CD4-positive, alpha-beta T cell (primary cell): ENCODE data around the gene RAPGEF2. TPM values are rescaled to one million over a fixed set of nuclear protein-coding genes. Genes with fewer than 3 reads are reported as not detected.

Experiments used
- ATAC-seq: fragments of 200-7000 bp; cut with Tn5 transposase; one replicate; pipeline ENCODE4 v1.10.0; 2022; ENCODE audit warnings: mild to moderate bottlenecking; ENCODE audit not compliant: poor library complexity
- CTCF ChIA-PET: fragments of 350-600 bp; sonication (Branson Sonifier 250); formaldehyde crosslinking; loops from one replicate; lab custom pipeline; 2021; ENCODE audit warnings: antibody characterized with exemption, inconsistent platforms; lab: Charles Lee
- POLR2A ChIA-PET: fragments of 350-600 bp; sonication (Branson Sonifier 250); formaldehyde crosslinking; loops from one replicate; lab custom pipeline; 2021; ENCODE audit warnings: antibody characterized with exemption, inconsistent platforms; lab: Charles Lee
- DNase-seq, 14 experiments: peaks; one replicate each; pipeline ENCODE4 v3.0.0-alpha.2; 2013 to 2020; ENCODE audit warnings: mixed read lengths in 2 of 14
- H3K27ac ChIP-seq, 2 donors: one replicate each; pipeline versions ENCODE4 v1.5.1 to v1.7.0; 2013; ENCODE audit warnings: low read length in 2 of 2, low read depth in 1 of 2, mild to moderate bottlenecking in 1 of 2
- H3K27me3 ChIP-seq, 2 experiments: 1 replicate in 1 of 2; 2 replicates in 1 of 2; pipeline versions ENCODE4 v1.6.1 to v1.7.0; 2013; ENCODE audit warnings: low read length in 2 of 2, control low read depth in 1 of 2, mild to moderate bottlenecking in 1 of 2, moderate library complexity in 1 of 2; ENCODE audit not compliant: insufficient read depth in 2 of 2, control insufficient read depth in 1 of 2
- H3K36me3 ChIP-seq: one replicate; pipeline ENCODE4 v1.6.1; 2013; ENCODE audit warnings: low read length, control low read depth; ENCODE audit not compliant: insufficient read depth
- H3K4me1 ChIP-seq: one replicate; pipeline ENCODE4 v1.6.1; 2013; ENCODE audit warnings: low read length, control low read depth; ENCODE audit not compliant: insufficient read depth
- H3K4me3 ChIP-seq: one replicate; pipeline ENCODE4 v1.5.1; 2013; ENCODE audit warnings: mild to moderate bottlenecking, low read length, moderate library complexity
- H3K9me3 ChIP-seq, 2 experiments: 1 replicate in 1 of 2; 2 replicates in 1 of 2; pipeline versions ENCODE4 v1.6.1 to v1.7.0; 2013; ENCODE audit warnings: low read length in 2 of 2, mild to moderate bottlenecking in 2 of 2, control low read depth in 1 of 2, moderate library complexity in 1 of 2; ENCODE audit not compliant: control insufficient read depth in 1 of 2, insufficient read depth in 1 of 2
- H3K27ac Mint-ChIP-seq: one replicate; pipeline ENCODE4 v1.8.0; 2020; ENCODE audit warnings: mixed read lengths
- H3K27me3 Mint-ChIP-seq: one replicate; pipeline ENCODE4 v1.8.0; 2021; ENCODE audit warnings: mixed read lengths
- H3K36me3 Mint-ChIP-seq: one replicate; pipeline ENCODE4 v1.8.0; 2021; ENCODE audit warnings: low read depth, mixed read lengths
- H3K4me1 Mint-ChIP-seq: one replicate; pipeline ENCODE4 v1.8.0; 2021; ENCODE audit warnings: low read depth, mixed read lengths
- H3K4me3 Mint-ChIP-seq: one replicate; pipeline ENCODE4 v1.8.0; 2020; ENCODE audit warnings: mild to moderate bottlenecking, mixed read lengths
- H3K9me3 Mint-ChIP-seq: one replicate; pipeline ENCODE4 v1.8.0; 2020; ENCODE audit warnings: mixed read lengths
- CTCF ChIP-seq: fragments of 200-600 bp; IDR thresholded peaks from one replicate; pipeline ENCODE4 v1.8.0; 2022; ENCODE audit warnings: antibody characterized with exemption, mild to moderate bottlenecking
- intact Hi-C, 2 experiments: fragments of 100-400 bp; cut with DNase I in 1 of 2; cut with micrococcal nuclease in 1 of 2; formaldehyde crosslinking; loops; one replicate each; pipeline versions ENCODE4 v1.15.1 to v1.9.0; 2023 to 2025; cut with DNase I, micrococcal nuclease
- total RNA-seq, 174 experiments: library from RNA in 2 of 174; stranded (reverse) in 2 of 174; gene quantifications; one replicate each; pipeline ENCODE4 v1.2.3 and lab custom pipeline; 2021 to 2026

Gene RAPGEF2
- total RNA-seq, 2 experiments from 2014 or later = 25.6 to 26.4 TPM

GRCh38 chr4:159103384-159103990 is 608 bp downstream of the RAPGEF2 start:
- TF ChIP-seq CTCF = no peak
- intact Hi-C loops = loop anchor here (5.0 to 10.0 kb wide), 5 partner anchors 71 to 431 kb away; partner anchors contain the start of genes C4orf46 (in 2 of the 2), ETFDH (in 2 of the 2) and PPID (in 1 of the 2)
- Histone ChIP-seq H3K4me1 (peaks cover 26% of the 10 kb centered on the region), H3K9me3 (no peaks in the 10 kb centered on the region), H3K27me3 (no peaks in the 10 kb centered on the region), H3K27ac (no peak overlapping the region), H3K4me3 (peak overlapping the region; percentile 97), H3K36me3 (no peaks in the 10 kb centered on the region)
- Mint-ChIP-seq H3K27ac (no peak overlapping the region), H3K27me3 (no peaks in the 10 kb centered on the region), H3K36me3 (peaks cover 6% of the 10 kb centered on the region), H3K9me3 (no peaks in the 10 kb centered on the region), H3K4me3 (peak overlapping the region; percentile 43), H3K4me1 (peaks cover 48% of the 10 kb centered on the region)
- peak in 11 of 14 experiments; percentile 7 to 72 (median 27) for DNase-seq
- ChIA-PET POLR2A (no interaction called here), CTCF (no interaction called here)
- peak; percentile 31 for ATAC-seq

DNA sequence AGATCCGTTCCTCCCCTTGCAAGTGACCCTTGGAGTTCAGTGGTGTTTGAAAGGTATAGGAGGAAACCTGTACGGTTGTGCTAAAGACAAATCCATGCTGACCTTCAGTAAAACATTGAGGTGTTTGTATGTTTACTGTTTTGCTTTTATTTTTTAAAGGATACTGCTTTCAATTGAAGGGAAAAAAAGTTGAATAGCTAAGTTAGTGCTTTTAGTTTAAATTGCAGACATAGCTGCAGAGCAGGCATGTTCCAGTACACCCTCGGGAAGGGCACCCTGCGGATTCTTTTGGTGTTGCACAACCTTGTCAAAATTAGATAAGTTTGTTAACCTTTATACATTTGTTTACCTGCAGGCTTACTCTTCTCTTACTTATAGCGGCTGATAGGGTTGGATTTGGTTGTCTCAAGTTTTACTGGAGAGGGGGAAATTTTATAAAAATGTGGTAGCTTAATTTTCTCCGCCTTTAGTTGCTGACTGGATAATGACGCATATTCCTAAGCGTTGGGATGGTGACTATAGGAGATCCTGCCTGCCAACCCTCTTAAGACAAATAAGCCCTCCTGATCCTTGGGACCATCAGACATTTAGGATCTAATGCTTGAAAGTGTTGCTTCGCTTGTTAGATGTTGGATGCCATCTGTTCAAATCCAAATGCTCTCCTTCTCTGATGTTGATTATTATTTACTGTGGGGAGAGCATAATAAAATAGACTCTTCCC is 2.0 kb downstream of the RAPGEF2 start:
- ATAC-seq = no peak
- no peaks in the 10 kb centered on the region for H3K36me3 ChIP-seq

More for the DNA sequence above, 2.0 kb downstream of the RAPGEF2 start:
- Mint-ChIP-seq H3K27ac (peak overlapping the region; percentile 84), H3K36me3 (peaks cover 6% of the 10 kb centered on the region), H3K27me3 (no peaks in the 10 kb centered on the region), H3K9me3 (no peaks in the 10 kb centered on the region), H3K4me3 (peak overlapping the region; percentile 91), H3K4me1 (peaks cover 52% of the 10 kb centered on the region)
- intact Hi-C loops = loop anchor here (5.0 to 10.0 kb wide), 5 partner anchors 70 to 433 kb away; partner anchors contain the start of genes C4orf46 (in 2 of the 2), ETFDH (in 2 of the 2) and PPID (in 1 of the 2)
- no peak for TF ChIP-seq CTCF
- ChIA-PET POLR2A (interaction anchor here (1.3 kb wide), 1 partner anchor 16 kb away, joined by 3 read pairs; no protein-coding TSS in a partner anchor), CTCF (no interaction called here)
- peaks cover 26% of the 10 kb centered on the region for H3K4me1 ChIP-seq
- no peaks in the 10 kb centered on the region for H3K9me3 ChIP-seq
- DNase-seq = peak in 4 of 14 experiments; percentile 5 to 34 (median 22)
- no peak overlapping the region for H3K27ac ChIP-seq
- H3K27me3 ChIP-seq = no peaks in the 10 kb centered on the region
- H3K4me3 ChIP-seq = peak overlapping the region; percentile 97
